Peyer's patch (tissue), 4 donors: ENCODE results near the gene CPO. TPM values are rescaled to one million over a fixed set of nuclear protein-coding genes. Genes with fewer than 3 reads are reported as not detected.
A peak's percentile ranks its signal among the peaks of the same experiment; 100 is the strongest.

ENCODE experiments used
- DNase-seq, 3 donors: peaks; one replicate each; pipeline ENCODE4 v3.0.0-alpha.2; 2017 to 2019
- H3K27ac ChIP-seq, 4 donors: fragments of 200-600 bp; sonication (generic); one replicate each; pipeline ENCODE4 v1.5.1; 2016 to 2019
- H3K27me3 ChIP-seq, 2 donors: fragments of 200-600 bp; sonication (generic); one replicate each; pipeline ENCODE4 v1.5.1; 2019
- H3K36me3 ChIP-seq, 3 donors: fragments of 200-600 bp; sonication (generic); one replicate each; pipeline ENCODE4 v1.5.1; 2016 to 2019
- H3K4me1 ChIP-seq, 4 donors: fragments of 200-600 bp; sonication (generic); one replicate each; pipeline ENCODE4 v1.5.1; 2016 to 2019
- H3K4me3 ChIP-seq, 4 donors: fragments of 200-600 bp; sonication (generic); 1 replicate in 3 of 4; 2 replicates in 1 of 4; pipeline ENCODE4 v1.5.1; 2016 to 2019; ENCODE audit warnings: mild to moderate bottlenecking in 1 of 4
- H3K9me3 ChIP-seq, 4 donors: fragments of 200-600 bp; sonication (generic); one replicate each; pipeline ENCODE4 v1.5.1; 2016 to 2019; ENCODE audit warnings: mild to moderate bottlenecking in 1 of 4
- CTCF ChIP-seq, 6 experiments: fragments of 450-650 bp in 4 of 6; fragments of 200-600 bp in 2 of 6; sonication (generic) in 1 of 6; IDR thresholded peaks; one replicate each; pipeline ENCODE4 v1.5.1; 2017 to 2019; ENCODE audit warnings: antibody characterized with exemption in 6 of 6, mild to moderate bottlenecking in 3 of 6, moderate library complexity in 1 of 6
- POLR2A ChIP-seq, 2 donors: fragments of 450-650 bp; IDR thresholded peaks; one replicate each; pipeline ENCODE4 v1.5.1; 2017; ENCODE audit warnings: antibody characterized with exemption in 2 of 2, mild to moderate bottlenecking in 2 of 2, moderate library complexity in 2 of 2
- total RNA-seq, 4 donors: library from RNA; depleted of rRNA; stranded (reverse); fragments of >200 nt; gene quantifications; one replicate each; pipeline ENCODE4 v1.1.0, GENCODE V29; 2016

The CPO gene
- total RNA-seq, 4 donors from 2014 or later = 208 to 585 (median 234) TPM; not detected in 1

GRCh38 chr2:206993964-206994363 lies 54.6 kb downstream of the CPO start:
- no peaks in the 10 kb centered on the region for H3K36me3 ChIP-seq
- no peaks in the 10 kb centered on the region for H3K9me3 ChIP-seq
- DNase-seq = no peak
- H3K4me1 ChIP-seq = no peaks in the 10 kb centered on the region
- no peak for TF ChIP-seq POLR2A (IDR thresholded peaks at IDR 0.05)
- TF ChIP-seq CTCF (IDR thresholded peaks at IDR 0.05) = no peak
- H3K27ac ChIP-seq = no peak overlapping the region
- no peak overlapping the region for H3K4me3 ChIP-seq
- H3K27me3 ChIP-seq = no peaks in the 10 kb centered on the region

- Histone ChIP-seq H3K27me3 (no peaks in the 10 kb centered on the region), H3K4me1 (no peaks in the 10 kb centered on the region), H3K36me3 (no peaks in the 10 kb centered on the region), H3K9me3 (peaks cover 0 to 3% (median 0%) of the 10 kb centered on the region in 4 donors), H3K4me3 (no peak overlapping the region), H3K27ac (no peak overlapping the region)
- TF ChIP-seq POLR2A (IDR thresholded peaks at IDR 0.05) = no peak
- no peak for TF ChIP-seq CTCF (IDR thresholded peaks at IDR 0.05)
- no peak for DNase-seq
Measured at GRCh38 chr2:206996556-206997065, 57.3 kb downstream of the CPO start.

- Histone ChIP-seq H3K4me3 (no peak overlapping the region), H3K27me3 (no peaks in the 10 kb centered on the region), H3K9me3 (no peaks in the 10 kb centered on the region), H3K4me1 (no peaks in the 10 kb centered on the region), H3K27ac (no peak overlapping the region), H3K36me3 (no peaks in the 10 kb centered on the region)
- TF ChIP-seq POLR2A (IDR thresholded peaks at IDR 0.05) (no peak), CTCF (IDR thresholded peaks at IDR 0.05) (peak in 1 of 6 experiments; percentile 12)
- DNase-seq = no peak
Measured at GRCh38 chr2:207008105-207008990, 69.0 kb downstream of the CPO start.

- no peak for TF ChIP-seq CTCF (IDR thresholded peaks at IDR 0.05)
- no peak for TF ChIP-seq POLR2A (IDR thresholded peaks at IDR 0.05)
Measured at GRCh38 chr2:207012461-207012860, 73.1 kb downstream of the CPO start.

GRCh38 chr2:207014424-207014823 lies 75.1 kb downstream of the CPO start:
- Histone ChIP-seq H3K27ac (no peak overlapping the region), H3K4me1 (no peaks in the 10 kb centered on the region), H3K27me3 (no peaks in the 10 kb centered on the region), H3K9me3 (no peaks in the 10 kb centered on the region), H3K4me3 (no peak overlapping the region), H3K36me3 (no peaks in the 10 kb centered on the region)
- TF ChIP-seq POLR2A (IDR thresholded peaks at IDR 0.05) (no peak), CTCF (IDR thresholded peaks at IDR 0.05) (no peak)
- DNase-seq = no peak

More at GRCh38 chr2:207012461-207012860, 73.1 kb downstream of the CPO start:
- Histone ChIP-seq H3K4me1 (no peaks in the 10 kb centered on the region), H3K4me3 (no peak overlapping the region), H3K27me3 (no peaks in the 10 kb centered on the region), H3K27ac (no peak overlapping the region), H3K36me3 (no peaks in the 10 kb centered on the region), H3K9me3 (no peaks in the 10 kb centered on the region)
- DNase-seq = no peak
